A549 (cell line): ENCODE measurements around the gene RNF215. TPM values are rescaled to one million over a fixed set of nuclear protein-coding genes. Genes with fewer than 3 reads are reported as not detected.

ENCODE experiments used
- ATAC-seq, 2 experiments: fragments of 200-7000 bp in 1 of 2; fragments of >200 bp in 1 of 2; cut with Nextera tagmentation in 1 of 2; cut with Tn5 transposase in 1 of 2; 3 replicates each; pipeline versions ENCODE4 v1.8.0 to v1.9.1; 2018 to 2020; ENCODE audit warnings: mild to moderate bottlenecking in 1 of 2, moderate library complexity in 1 of 2
- CTCF ChIA-PET: fragments of 300-600 bp; sonication (Branson Sonifier 250); formaldehyde crosslinking; extraction: SDS; loops from one replicate; lab custom pipeline; 2021; ENCODE audit warnings: antibody characterized with exemption, inconsistent platforms; lab: Yijun Ruan, JAX
- POLR2A ChIA-PET: fragments of 350-600 bp; formaldehyde crosslinking; extraction: SDS; loops from one replicate; lab custom pipeline; 2021; ENCODE audit warnings: antibody characterized with exemption, inconsistent platforms; lab: Yijun Ruan, JAX
- DNase-seq, 2 experiments: peaks; one replicate each; pipeline versions ENCODE4 v3.0.0 to v3.0.0-alpha.2; 2011 to 2016; ENCODE audit warnings: low read depth in 1 of 2, low spot score in 1 of 2
- FAIRE-seq: peaks from 2 replicates; lab custom pipeline; 2011; peaks lifted over from hg19 to GRCh38; lab: Jason Lieb, UNC
- H3K27ac ChIP-seq, 2 experiments: fragments of >200 bp; sonication (Bioruptor Twin); formaldehyde crosslinking; 3 replicates each; pipeline ENCODE4 v1.5.1; 2016 to 2017
- H3K4me1 ChIP-seq: fragments of >200 bp; sonication (Bioruptor Twin); formaldehyde crosslinking; 3 replicates; pipeline ENCODE4 v1.6.1; 2016
- H3K4me2 ChIP-seq: fragments of >200 bp; sonication (Bioruptor Twin); formaldehyde crosslinking; 3 replicates; pipeline ENCODE4 v1.6.1; 2016
- H3K4me3 ChIP-seq: fragments of >200 bp; sonication (Bioruptor Twin); formaldehyde crosslinking; 3 replicates; pipeline ENCODE4 v1.5.1; 2016
- H3K9me3 ChIP-seq: fragments of >200 bp; sonication (Bioruptor Twin); formaldehyde crosslinking; 3 replicates; pipeline ENCODE4 v1.6.1; 2016
- BHLHE40 ChIP-seq: IDR thresholded peaks from 2 replicates; pipeline ENCODE4 v1.6.1; 2012; ENCODE audit warnings: low read depth, low read length, inconsistent platforms
- EHF ChIP-seq: fragments of 250-450 bp; sonication (Bioruptor Pico); IDR thresholded peaks from 2 replicates; pipeline ENCODE4 v1.5.0; 2020; ENCODE audit warnings: mild to moderate bottlenecking
- GATA3 ChIP-seq: IDR thresholded peaks from 2 replicates; pipeline ENCODE4 v1.6.1; 2012; ENCODE audit warnings: borderline replicate concordance
- HEYL ChIP-seq: fragments of 250-450 bp; sonication (Bioruptor Pico); IDR thresholded peaks from 2 replicates; pipeline ENCODE4 v1.8.0; 2021; ENCODE audit warnings: mild to moderate bottlenecking, moderate library complexity
- JUN ChIP-seq, 2 experiments: fragments of >200 bp; sonication (Bioruptor Twin); formaldehyde crosslinking; IDR thresholded peaks; 2 replicates in 1 of 2; 3 replicates in 1 of 2; pipeline ENCODE4 v1.6.1; 2016 to 2017
- MYC ChIP-seq: IDR thresholded peaks from 2 replicates; pipeline ENCODE4 v1.6.1; 2012; ENCODE audit warnings: mild to moderate bottlenecking, inconsistent platforms, low read length, improper control_type of control experiment, borderline replicate concordance
- PBX3 ChIP-seq: IDR thresholded peaks from 2 replicates; pipeline ENCODE4 v1.6.1; 2012
- POLR2A ChIP-seq: IDR thresholded peaks from 2 replicates; pipeline ENCODE4 v1.6.1; 2012; ENCODE audit warnings: mild to moderate bottlenecking, low read length
- POLR2AphosphoS2 ChIP-seq: conservative IDR thresholded peaks from 2 replicates; pipeline ENCODE4 v1.6.1; 2012; ENCODE audit warnings: low read length, improper control_type of control experiment, inconsistent platforms
- RAD21 ChIP-seq, 2 experiments: fragments of >200 bp in 1 of 2; sonication (Bioruptor Twin) in 1 of 2; formaldehyde crosslinking in 1 of 2; IDR thresholded peaks in 1 of 2; conservative IDR thresholded peaks in 1 of 2; 2 replicates in 1 of 2; 3 replicates in 1 of 2; pipeline ENCODE4 v1.6.1; 2012 to 2018; ENCODE audit warnings: inconsistent platforms in 1 of 2
- SMC3 ChIP-seq: fragments of >200 bp; sonication (Bioruptor Twin); formaldehyde crosslinking; IDR thresholded peaks from 3 replicates; pipeline ENCODE4 v1.6.1; 2018; ENCODE audit warnings: inconsistent platforms
- TFCP2L1 ChIP-seq: fragments of 250-450 bp; sonication (Bioruptor Pico); IDR thresholded peaks from 2 replicates; pipeline ENCODE4 v1.5.0; 2021; ENCODE audit warnings: mild to moderate bottlenecking
- ZFP36 ChIP-seq: fragments of 450-650 bp; IDR thresholded peaks from 2 replicates; pipeline ENCODE4 v1.6.1; 2014; ENCODE audit warnings: borderline replicate concordance; ENCODE audit not compliant: partially characterized antibody
- WGBS: methylation state at CpG from one replicate; pipeline ENCODE4 v1.1.6; 2017; ENCODE audit errors: missing lambda C conversion rate; 5-methylcytosine and 5-hydroxymethylcytosine counted together
- polyA minus RNA-seq: library from RNA; depleted of rRNA, polyadenylated mRNA; stranded (reverse); fragments of >200 nt; gene quantifications from 2 replicates; pipeline ENCODE4 v1.2.3, GENCODE V29; 2011; rRNA and poly(A)+ RNA removed
- polyA plus RNA-seq, 4 experiments: library from polyadenylated mRNA; depleted of rRNA in 3 of 4; stranded (reverse); fragments of >200 nt; fragmentation: RNase III in 1 of 4; extraction: RNeasy Plus Mini Kit Qiagen cat#74134 plus additional on column Dnase treatment in 1 of 4; gene quantifications; 2 replicates in 3 of 4; 3 replicates in 1 of 4; pipeline ENCODE4 v1.2.3, GENCODE V29; 2011 to 2017
- TF ChIP-seq, protein P1 (sequence below): fragments of >200 bp; sonication (Bioruptor Twin); formaldehyde crosslinking; IDR thresholded peaks from 3 replicates; pipeline ENCODE4 v1.5.1; 2016
- TF ChIP-seq, protein P2 (sequence below): fragments of >200 bp; sonication (Bioruptor Twin); formaldehyde crosslinking; IDR thresholded peaks from 3 replicates; pipeline ENCODE4 v1.6.1; 2016
- TF ChIP-seq, protein P3 (sequence below): IDR thresholded peaks from 2 replicates; pipeline ENCODE4 v1.6.1; 2012; ENCODE audit warnings: low read depth, borderline replicate concordance

The RNF215 gene
- polyA plus RNA-seq (2011; rRNA removed) = 16.4 and 19.0 TPM in 2 replicates
- polyA plus RNA-seq (2012; cell fraction: cytosol; rRNA removed) = 17.3 and 20.9 TPM in 2 replicates
- 83.7 and 89.2 TPM in 2 replicates for polyA plus RNA-seq (2012; cell fraction: nucleus; rRNA removed)
- polyA plus RNA-seq (2017; fragmentation: RNase III; extraction: RNeasy Plus Mini Kit Qiagen cat#74134 plus additional on column Dnase treatment) = 18.4 to 23.5 TPM (median 19.5 TPM) in 3 replicates
- polyA minus RNA-seq = 33.8 and 36.3 TPM in 2 replicates

GRCh38 chr22:30386960-30387827 lies at the start of gene RNF215:
Gene RNF215 (minus strand): TSS chr22:30387411. CDS start chr22:30387313, 98 bp downstream.
- DNase-seq (peak; percentile 63 to 68), ATAC-seq (peak; percentile 88 to 90), FAIRE-seq (no peak)
- Histone ChIP-seq H3K27ac (peak within 1 kb of the TSS; percentile 96 to 100), H3K4me1 (no peaks in the 10 kb centered on the region; the same call in 2 of the 3 replicates), H3K4me3 (peak within 1 kb of the TSS; percentile 70), H3K9me3 (peaks cover 11% of the 10 kb centered on the region; the same call in 2 of the 3 replicates), H3K4me2 (peak within 1 kb of the TSS; percentile 92)
- CTCF ChIA-PET = interaction anchor here (0.6 to 4.4 kb wide), 27 partner anchors 8 to 305 kb away, joined by 3 to 37 read pairs (median 4); partner anchors contain the start of genes CASTOR1, CCDC157, SEC14L2 and SF3A1
- 2% methylated on average over 18 of the region's 95 CpGs for WGBS
- POLR2A ChIA-PET = interaction anchor here (0.6 to 1.0 kb wide), 7 partner anchors 8 to 191 kb away, joined by 3 to 9 read pairs (median 3); partner anchors contain the start of gene SEC14L2
- TF ChIP-seq SMC3 (peak; percentile 74), MYC (no peak), RAD21 (conservative IDR thresholded peaks at IDR 0.05 in 1 of 2, IDR thresholded peaks at IDR 0.05 in 1 of 2) (peak; percentile 63 to 84), POLR2AphosphoS2 (no peak), EHF (CRISPR knock-in tag) (no peak), POLR2A (0 out of 2 replicates have a peak, but pooled peaks have one; percentile 23), HEYL (CRISPR knock-in tag) (no peak), JUN (IDR thresholded peaks at IDR 0.05) (peak in 1 of 2 experiments; percentile 50; a peak in 1 of 5 replicates)
- TF ChIP-seq, protein P1, sequence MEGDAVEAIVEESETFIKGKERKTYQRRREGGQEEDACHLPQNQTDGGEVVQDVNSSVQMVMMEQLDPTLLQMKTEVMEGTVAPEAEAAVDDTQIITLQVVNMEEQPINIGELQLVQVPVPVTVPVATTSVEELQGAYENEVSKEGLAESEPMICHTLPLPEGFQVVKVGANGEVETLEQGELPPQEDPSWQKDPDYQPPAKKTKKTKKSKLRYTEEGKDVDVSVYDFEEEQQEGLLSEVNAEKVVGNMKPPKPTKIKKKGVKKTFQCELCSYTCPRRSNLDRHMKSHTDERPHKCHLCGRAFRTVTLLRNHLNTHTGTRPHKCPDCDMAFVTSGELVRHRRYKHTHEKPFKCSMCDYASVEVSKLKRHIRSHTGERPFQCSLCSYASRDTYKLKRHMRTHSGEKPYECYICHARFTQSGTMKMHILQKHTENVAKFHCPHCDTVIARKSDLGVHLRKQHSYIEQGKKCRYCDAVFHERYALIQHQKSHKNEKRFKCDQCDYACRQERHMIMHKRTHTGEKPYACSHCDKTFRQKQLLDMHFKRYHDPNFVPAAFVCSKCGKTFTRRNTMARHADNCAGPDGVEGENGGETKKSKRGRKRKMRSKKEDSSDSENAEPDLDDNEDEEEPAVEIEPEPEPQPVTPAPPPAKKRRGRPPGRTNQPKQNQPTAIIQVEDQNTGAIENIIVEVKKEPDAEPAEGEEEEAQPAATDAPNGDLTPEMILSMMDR = peak; percentile 83
- TF ChIP-seq, protein P2, sequence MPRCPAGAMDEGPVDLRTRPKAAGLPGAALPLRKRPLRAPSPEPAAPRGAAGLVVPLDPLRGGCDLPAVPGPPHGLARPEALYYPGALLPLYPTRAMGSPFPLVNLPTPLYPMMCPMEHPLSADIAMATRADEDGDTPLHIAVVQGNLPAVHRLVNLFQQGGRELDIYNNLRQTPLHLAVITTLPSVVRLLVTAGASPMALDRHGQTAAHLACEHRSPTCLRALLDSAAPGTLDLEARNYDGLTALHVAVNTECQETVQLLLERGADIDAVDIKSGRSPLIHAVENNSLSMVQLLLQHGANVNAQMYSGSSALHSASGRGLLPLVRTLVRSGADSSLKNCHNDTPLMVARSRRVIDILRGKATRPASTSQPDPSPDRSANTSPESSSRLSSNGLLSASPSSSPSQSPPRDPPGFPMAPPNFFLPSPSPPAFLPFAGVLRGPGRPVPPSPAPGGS = 0 out of 3 replicates have a peak, but pooled peaks have one; percentile 41
- TF ChIP-seq, protein P3, sequence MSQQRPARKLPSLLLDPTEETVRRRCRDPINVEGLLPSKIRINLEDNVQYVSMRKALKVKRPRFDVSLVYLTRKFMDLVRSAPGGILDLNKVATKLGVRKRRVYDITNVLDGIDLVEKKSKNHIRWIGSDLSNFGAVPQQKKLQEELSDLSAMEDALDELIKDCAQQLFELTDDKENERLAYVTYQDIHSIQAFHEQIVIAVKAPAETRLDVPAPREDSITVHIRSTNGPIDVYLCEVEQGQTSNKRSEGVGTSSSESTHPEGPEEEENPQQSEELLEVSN = no peak
- TF ChIP-seq, all 56 proteins: peak for 6

DNA sequence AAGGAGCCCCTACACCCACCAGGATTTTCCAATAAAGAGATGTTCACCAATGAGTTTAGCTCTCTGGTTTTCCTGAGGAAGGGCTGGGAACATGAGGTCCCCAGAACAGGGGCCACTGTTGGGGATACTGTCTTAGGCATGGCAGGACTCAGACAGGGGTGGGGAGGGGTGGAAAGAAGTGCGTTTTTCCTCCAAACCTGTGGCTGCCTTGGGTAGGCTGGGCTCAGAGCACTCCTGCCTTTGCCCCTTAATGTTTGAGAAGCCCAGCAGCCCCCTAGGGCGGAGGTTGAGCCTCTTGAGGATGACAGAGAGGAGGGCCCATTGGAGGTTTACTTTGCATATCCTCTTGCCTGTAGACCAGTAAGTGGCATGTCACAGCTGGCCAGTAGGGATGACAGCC lies 49.0 kb upstream of the RNF215 start:
- H3K4me1 ChIP-seq = no peaks in the 10 kb centered on the region
- ChIA-PET POLR2A (interaction anchor here (0.8 kb wide), 1 partner anchor 12 kb away, joined by 4 read pairs; no protein-coding TSS in a partner anchor), CTCF (no interaction called here)
- no peak for FAIRE-seq
- H3K4me2 ChIP-seq = no peak overlapping the region
- H3K9me3 ChIP-seq = no peaks in the 10 kb centered on the region
- no peak overlapping the region for H3K4me3 ChIP-seq
- no peak for DNase-seq
- no peak for ATAC-seq
- 0 out of 6 replicates have a peak overlapping the region, but pooled peaks of 1 of the 2 experiments have one; percentile 4 for H3K27ac ChIP-seq
- WGBS = 89% methylated on average over 2 of the region's 2 CpGs
- TF ChIP-seq SMC3 = no peak
- no peak for TF ChIP-seq TFCP2L1 (CRISPR knock-in tag)
- no peak for TF ChIP-seq HEYL (CRISPR knock-in tag)
- TF ChIP-seq GATA3 = no peak
- TF ChIP-seq, protein P3 = no peak
- TF ChIP-seq RAD21 (conservative IDR thresholded peaks at IDR 0.05 in 1 of 2, IDR thresholded peaks at IDR 0.05 in 1 of 2) = no peak
- TF ChIP-seq PBX3 = no peak
- no peak for TF ChIP-seq BHLHE40
- no peak for TF ChIP-seq ZFP36
